ENCODE results near the gene TAS2R60. TPM values are rescaled to one million over a fixed set of nuclear protein-coding genes. Genes with fewer than 3 reads are reported as not detected.

The TAS2R60 gene
- total and polyA plus RNA-seq, 2 of the 8 experiments (the other 6 are each of a cell fraction or from before 2014, with no cell fraction given), result 0.15 to 0.32 TPM

- H2BK120ac ChIP-seq (replicated peaks; ENCODE audit: low read depth, low read length), result no peak overlapping the region
- no peak overlapping the region for H2BK12ac ChIP-seq (ENCODE audit: low read depth, low read length)
- H3K79me2 ChIP-seq (ENCODE audit: control insufficient read depth in 1 of 2, insufficient read depth in 2 of 2, low read length in 2 of 2), result no peaks in the 10 kb centered on the region
- no peak for TF ChIP-seq SIN3A (conservative IDR thresholded peaks at IDR 0.05 in 1 of 2, IDR thresholded peaks at IDR 0.05 in 1 of 2; ENCODE audit: low read depth in 1 of 2, low read length in 2 of 2)
- no peak for TF ChIP-seq SP1 (IDR thresholded peaks at IDR 0.05; ENCODE audit: low read depth, low read length)
- TF ChIP-seq KDM4A (IDR thresholded peaks at IDR 0.05; ENCODE audit: low read depth, low read length, severe bottlenecking), result no peak
- no peak for TF ChIP-seq MAX (IDR thresholded peaks at IDR 0.05)
- TF ChIP-seq SUZ12 (IDR thresholded peaks at IDR 0.05; ENCODE audit: low read length), result no peak
- no peak for TF ChIP-seq JUN (IDR thresholded peaks at IDR 0.05; ENCODE audit: low read depth, low read length)
- TF ChIP-seq, protein P1, sequence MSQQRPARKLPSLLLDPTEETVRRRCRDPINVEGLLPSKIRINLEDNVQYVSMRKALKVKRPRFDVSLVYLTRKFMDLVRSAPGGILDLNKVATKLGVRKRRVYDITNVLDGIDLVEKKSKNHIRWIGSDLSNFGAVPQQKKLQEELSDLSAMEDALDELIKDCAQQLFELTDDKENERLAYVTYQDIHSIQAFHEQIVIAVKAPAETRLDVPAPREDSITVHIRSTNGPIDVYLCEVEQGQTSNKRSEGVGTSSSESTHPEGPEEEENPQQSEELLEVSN (IDR thresholded peaks at IDR 0.05), result no peak
- no peak for TF ChIP-seq FOSL1 (IDR thresholded peaks at IDR 0.05; ENCODE audit: insufficient read depth, low read depth, low read length)
- no peak for TF ChIP-seq GTF2F1 (IDR thresholded peaks at IDR 0.05; ENCODE audit: borderline replicate concordance, low read depth, low read length)
- no peak for TF ChIP-seq ATF3 (IDR thresholded peaks at IDR 0.05; ENCODE audit: insufficient read depth, low read depth, low read length)
- no peak overlapping the region for H3K4me2 ChIP-seq (ENCODE audit: insufficient read depth in 1 of 2, low read depth in 2 of 2, low read length in 2 of 2)
- FAIRE-seq (no peak), DNase-seq (ENCODE audit: low read depth in 1 of 2, low spot score in 2 of 2) (no peak)
- H2BK20ac ChIP-seq (ENCODE audit: low read length), result no peak overlapping the region
- no peak overlapping the region for H2BK5ac ChIP-seq (ENCODE audit: low read depth, low read length)
- H3K4me1 ChIP-seq (replicated peaks in 1 of 4; ENCODE audit: control insufficient read depth in 3 of 4, insufficient read depth in 4 of 4, low read length in 3 of 4), result no peaks in the 10 kb centered on the region
- H3K23ac ChIP-seq (ENCODE audit: insufficient read length), result no peak overlapping the region
- no peak overlapping the region for H3K18ac ChIP-seq (ENCODE audit: extremely low read depth, low read length)
- H2AFZ ChIP-seq (ENCODE audit: low read length), result no peak overlapping the region
- ChIA-PET POLR2A (ENCODE audit: partially characterized antibody) (no interaction called here), CTCF (ENCODE audit: partially characterized antibody) (interaction anchor here (0.7 to 1.4 kb wide), 2 partner anchors 107 to 666 kb away, joined by 3 read pairs; no protein-coding TSS in a partner anchor)
- H3K79me1 ChIP-seq (ENCODE audit: low read depth, low read length), result no peaks in the 10 kb centered on the region
- WGBS, 2 experiments (ENCODE audit: extremely low coverage in 1 of 2, insufficient coverage in 1 of 2, insufficient read length in 1 of 2, insufficient replicate concordance in 2 of 2, low coverage in 1 of 2, low lambda C conversion rate in 2 of 2, missing lambda C conversion rate in 1 of 2), result 95% methylated on average over 3 of the region's 3 CpGs; no CpG with 5 or more reads in 1 of the 2 experiments
- no peak overlapping the region for H3K4ac ChIP-seq (replicated peaks; ENCODE audit: insufficient read length, low read depth, low read length)
- H4K5ac ChIP-seq (ENCODE audit: insufficient read length, low read depth, low read length), result no peak overlapping the region
- peaks cover 8 to 11% of the 10 kb centered on the region in 2 experiments for H3K9me3 ChIP-seq (ENCODE audit: insufficient read depth in 2 of 2, low read depth in 1 of 2, low read length in 1 of 2)
- no peaks in the 10 kb centered on the region for H4K20me1 ChIP-seq (replicated peaks in 1 of 2; ENCODE audit: control insufficient read depth in 1 of 2, insufficient read depth in 2 of 2, low read length in 2 of 2)
- no peak overlapping the region for H3K9ac ChIP-seq (replicated peaks in 1 of 4; ENCODE audit: extremely low read depth in 1 of 4, low read depth in 3 of 4, low read length in 3 of 4)
- H3K4me3 ChIP-seq (ENCODE audit: extremely low read depth in 1 of 4, insufficient read depth in 2 of 4, low read depth in 3 of 4, low read length in 4 of 4), result no peak overlapping the region
- no peak overlapping the region for H3K56ac ChIP-seq (replicated peaks; ENCODE audit: insufficient read length, low read depth, low read length)
- no peak overlapping the region for H2BK15ac ChIP-seq (ENCODE audit: low read length)
- H2AK5ac ChIP-seq (ENCODE audit: low read depth, low read length), result no peak overlapping the region
- H3K23me2 ChIP-seq (ENCODE audit: low read depth, low read length), result no peaks in the 10 kb centered on the region
- H3K27ac ChIP-seq (ENCODE audit: low read depth, low read length), result no peak overlapping the region
- H3K27me3 ChIP-seq (replicated peaks in 1 of 4; ENCODE audit: control insufficient read depth in 3 of 4, extremely low read depth in 1 of 4, insufficient read depth in 3 of 4, low read length in 3 of 4), result no peaks in the 10 kb centered on the region
- H3K36me3 ChIP-seq (ENCODE audit: control insufficient read depth in 2 of 4, insufficient read depth in 4 of 4, low read length in 3 of 4), result no peaks in the 10 kb centered on the region
- H4K91ac ChIP-seq (replicated peaks; ENCODE audit: insufficient read length, low read length), result no peak overlapping the region
- no peak overlapping the region for H4K8ac ChIP-seq (ENCODE audit: extremely low read depth, insufficient read depth, low read length)
- H3K14ac ChIP-seq (ENCODE audit: insufficient read length), result no peak overlapping the region
These were observed 18.8 kb downstream of the TAS2R60 start for GRCh38 chr7:143462045-143462444.
